Measurements from ENCODE around the gene ATP5F1B. TPM values are rescaled to one million over a fixed set of nuclear protein-coding genes. Genes with fewer than 3 reads are reported as not detected.
A peak's percentile ranks its signal among the peaks of the same experiment; 100 is the strongest.

ATP5F1B gene
- total and polyA plus RNA-seq, 2 of the 13 experiments (the other 11 are each of a cell fraction or from before 2014, with no cell fraction given) = 1,051 to 1,180 TPM

GRCh38 chr12:56637621-56638020 lies 8.2 kb downstream of the ATP5F1B start:
- BruUV-seq (replicated peaks) = no TSS peak
- peak overlapping the region; percentile 72 for H3K27ac ChIP-seq (ENCODE audit: extremely low read length, insufficient read depth, low read length)
- peaks cover 35% of the 10 kb centered on the region for H3K4me1 ChIP-seq (ENCODE audit: insufficient read depth, low read length)
- no peak overlapping the region for H2AFZ ChIP-seq (ENCODE audit: low read length)
- no peaks in the 10 kb centered on the region for H4K20me1 ChIP-seq (ENCODE audit: insufficient read depth, low read length)
- DNase-seq (ENCODE audit: low spot score) (no peak), ATAC-seq (no peak), FAIRE-seq (no peak)
- peaks cover 0 to 3% of the 10 kb centered on the region in 2 experiments; a peak in 1 of 5 replicates for H3K27me3 ChIP-seq (ENCODE audit: control insufficient read depth in 1 of 2, insufficient read depth in 2 of 2, low read length in 2 of 2)
- H3K79me2 ChIP-seq (ENCODE audit: insufficient read depth, low read length) = peaks cover 29% of the 10 kb centered on the region
- H3K9ac ChIP-seq (ENCODE audit: insufficient read depth, low read depth, low read length) = peak overlapping the region; percentile 48; the same call in 1 of the 2 replicates
- H3K4me3 ChIP-seq (replicated peaks in 1 of 3; ENCODE audit: insufficient read depth in 1 of 3, low read depth in 2 of 3, low read length in 3 of 3) = no peak overlapping the region
- H3K36me3 ChIP-seq (replicated peaks in 1 of 2; ENCODE audit: control insufficient read depth in 1 of 2, insufficient read depth in 2 of 2, low read length in 2 of 2) = peaks cover 8 to 42% of the 10 kb centered on the region in 2 experiments
- H3K9me3 ChIP-seq (ENCODE audit: low read length) = no peaks in the 10 kb centered on the region
- ChIA-PET CTCF (ENCODE audit: low intra/inter-chr PET ratio, low total read pairs) (interaction anchor here (0.8 to 1.8 kb wide), 2 partner anchors 8 to 43 kb away, joined by 4 to 5 read pairs; partner anchors contain the start of gene ATP5F1B), POLR2A (interaction anchor here (2.9 kb wide), 1 partner anchor 8 kb away, joined by 58 read pairs; the partner anchor contains the start of gene ATP5F1B)
- in situ Hi-C loops (cut with HindIII; ENCODE audit: extremely low pct_ligation_motif_present, low pct_unique_long_range_greater_than_20kb) = no loop called here
- intact Hi-C loops (cut with micrococcal nuclease; ENCODE audit: unreplicated experiment) = loop anchor here (1.0 kb wide), 1 partner anchor 8 kb away; the partner anchor contains the start of gene ATP5F1B
- peak overlapping the region; percentile 56 for H3K4me2 ChIP-seq (ENCODE audit: low read depth, low read length)
- TF ChIP-seq ZNF431 (CRISPR knock-in tag; IDR thresholded peaks at IDR 0.05; ENCODE audit: borderline replicate concordance, low read depth) (no peak), POLR2AphosphoS2 (IDR thresholded peaks at IDR 0.05; ENCODE audit: low read depth, low read length) (0 out of 2 replicates have a peak, but pooled peaks have one; percentile 10), ARNT (IDR thresholded peaks at IDR 0.05) (no peak), ZKSCAN1 (IDR thresholded peaks at IDR 0.05; ENCODE audit: low read length) (peak; percentile 70; the same call in 1 of the 2 replicates)
- 55% methylated on average over 2 of the region's 2 CpGs for WGBS (ENCODE audit: low lambda C conversion rate)

GRCh38 chr12:56636675-56637540 lies 8.9 kb downstream of the ATP5F1B start:
- in situ Hi-C loops (cut with HindIII; ENCODE audit: extremely low pct_ligation_motif_present, low pct_unique_long_range_greater_than_20kb) (no loop called here), intact Hi-C loops (cut with micrococcal nuclease; ENCODE audit: unreplicated experiment) (loop anchor here (1.0 kb wide), 4 partner anchors 8 to 124 kb away; partner anchors contain the start of gene ATP5F1B)
- Histone ChIP-seq H3K9ac (ENCODE audit: insufficient read depth, low read depth, low read length) (peak overlapping the region; percentile 77), H3K27ac (ENCODE audit: extremely low read length, insufficient read depth, low read length) (peak overlapping the region; percentile 92), H3K4me3 (replicated peaks in 1 of 3; ENCODE audit: insufficient read depth in 1 of 3, low read depth in 2 of 3, low read length in 3 of 3) (peak overlapping the region; percentile 68 to 92 (median 80)), H3K27me3 (ENCODE audit: control insufficient read depth in 1 of 2, insufficient read depth in 2 of 2, low read length in 2 of 2) (peaks cover 0 to 3% of the 10 kb centered on the region in 2 experiments; a peak in 1 of 5 replicates), H3K9me3 (ENCODE audit: low read length) (no peaks in the 10 kb centered on the region), H3K4me1 (ENCODE audit: insufficient read depth, low read length) (peaks cover 35% of the 10 kb centered on the region), H2AFZ (ENCODE audit: low read length) (peak overlapping the region; percentile 87), H3K79me2 (ENCODE audit: insufficient read depth, low read length) (peaks cover 24% of the 10 kb centered on the region), H3K36me3 (replicated peaks in 1 of 2; ENCODE audit: control insufficient read depth in 1 of 2, insufficient read depth in 2 of 2, low read length in 2 of 2) (peaks cover 3 to 35% of the 10 kb centered on the region in 2 experiments), H4K20me1 (ENCODE audit: insufficient read depth, low read length) (no peaks in the 10 kb centered on the region), H3K4me2 (ENCODE audit: low read depth, low read length) (peak overlapping the region; percentile 100)
- TSS peak; percentile 83 for BruUV-seq (replicated peaks)
- FAIRE-seq (peak; percentile 98), DNase-seq (ENCODE audit: low spot score) (peak; percentile 100), ATAC-seq (peak; percentile 74)
- ChIA-PET CTCF (ENCODE audit: low intra/inter-chr PET ratio, low total read pairs) (interaction anchor here (0.8 to 1.8 kb wide), 3 partner anchors 9 to 124 kb away, joined by 4 to 5 read pairs (median 4); partner anchors contain the start of gene ATP5F1B), POLR2A (interaction anchor here (0.6 to 3.9 kb wide), 27 partner anchors 8 to 818 kb away, joined by 3 to 58 read pairs (median 4); partner anchors contain the start of genes ATP5F1B, CNPY2, CS and DNAJC14)
- 3% methylated on average over 8 of the region's 12 CpGs for WGBS (ENCODE audit: low lambda C conversion rate)
- TF ChIP-seq NCOA1 (CRISPR knock-in tag; IDR thresholded peaks at IDR 0.05) (no peak), RFX5 (IDR thresholded peaks at IDR 0.05; ENCODE audit: low read depth, low read length) (no peak), ZC3H13 (CRISPR knock-in tag; IDR thresholded peaks at IDR 0.05) (no peak), ZMYM3 (CRISPR knock-in tag; IDR thresholded peaks at IDR 0.05) (no peak; the same call in 1 of the 2 replicates), SNRNP70 (IDR thresholded peaks at IDR 0.05; ENCODE audit: low read depth, low read length) (no peak), ZNF556 (CRISPR knock-in tag; IDR thresholded peaks at IDR 0.05; ENCODE audit: borderline replicate concordance) (no peak), ATM (IDR thresholded peaks at IDR 0.05; ENCODE audit: borderline replicate concordance) (no peak), ZNF850 (CRISPR knock-in tag; conservative IDR thresholded peaks at IDR 0.05) (no peak), YEATS4 (CRISPR knock-in tag; IDR thresholded peaks at IDR 0.05; ENCODE audit: borderline replicate concordance) (no peak; the same call in 1 of the 2 replicates), ZNF543 (CRISPR knock-in tag; IDR thresholded peaks at IDR 0.05) (no peak), CENPBD1 (CRISPR knock-in tag; IDR thresholded peaks at IDR 0.05; ENCODE audit: borderline replicate concordance, low read depth) (no peak), MXD1 (CRISPR knock-in tag; IDR thresholded peaks at IDR 0.05) (no peak)

Measured in HepG2 (cell line).